AG04450 (cell line): ENCODE results near the gene C19orf12. TPM values are rescaled to one million over a fixed set of nuclear protein-coding genes. Genes with fewer than 3 reads are reported as not detected.

Source experiments
- CTCF ChIA-PET: fragments of 300-600, 350-600 bp; formaldehyde crosslinking; extraction: SDS; loops from one replicate; lab custom pipeline; 2022; ENCODE audit warnings: antibody characterized with exemption, inconsistent platforms; lab: Charles Lee
- POLR2A ChIA-PET: fragments of 350-600 bp; formaldehyde crosslinking; extraction: SDS; loops from one replicate; lab custom pipeline; 2021; ENCODE audit warnings: antibody characterized with exemption, inconsistent platforms; lab: Yijun Ruan, JAX
- DNase-seq: peaks from one replicate; pipeline ENCODE4 v3.0.0-alpha.2; 2011; ENCODE audit warnings: low read depth, low spot score
- H3K27ac ChIP-seq: one replicate; pipeline ENCODE4 v1.5.1; 2012; ENCODE audit warnings: low read depth, low read length, control low read depth
- H3K27me3 ChIP-seq: one replicate; pipeline ENCODE4 v1.6.0; 2012; ENCODE audit warnings: low read length; ENCODE audit not compliant: control insufficient read depth, insufficient read depth
- H3K4me3 ChIP-seq: 2 replicates; pipeline ENCODE4 v1.5.1; 2011; ENCODE audit warnings: mild to moderate bottlenecking, low read depth, low read length, control low read depth
- H3K9me3 ChIP-seq: 2 replicates; pipeline ENCODE4 v1.5.1; 2012; ENCODE audit warnings: low read length; ENCODE audit not compliant: control insufficient read depth, insufficient read depth
- polyA plus RNA-seq: library from polyadenylated mRNA; depleted of rRNA; stranded (reverse); fragments of >200 nt; gene quantifications from 2 replicates; pipeline ENCODE4 v1.2.3, GENCODE V29; 2011
- TF ChIP-seq, protein P1 (sequence below): IDR thresholded peaks from 2 replicates; pipeline ENCODE4 v1.5.1; 2011; ENCODE audit warnings: low read depth, low read length, control low read depth, inconsistent platforms

Gene C19orf12
- polyA plus RNA-seq, 1 experiment = 27.9 TPM

DNA sequence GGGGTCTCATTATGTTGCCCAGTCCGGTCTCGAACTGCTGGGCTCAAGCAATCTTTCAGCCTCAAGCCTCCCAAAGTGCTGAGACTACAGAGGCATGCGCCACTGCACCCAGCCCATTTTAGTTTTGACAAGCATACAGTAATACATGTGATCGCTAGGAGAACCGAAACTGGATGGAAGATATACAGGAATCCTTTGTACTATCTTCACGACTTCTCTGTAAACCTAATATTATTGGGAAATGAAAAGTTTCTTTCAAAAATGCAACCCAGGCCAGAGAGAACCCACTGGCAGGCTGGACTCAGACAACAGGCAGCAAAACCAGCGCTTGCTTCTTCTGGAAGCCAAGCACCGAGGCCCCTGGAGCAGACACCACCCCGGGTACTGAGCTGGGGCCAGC lies 9.4 kb downstream of the C19orf12 start:
- no peaks in the 10 kb centered on the region; the same call in 1 of the 2 replicates for H3K9me3 ChIP-seq
- no peaks in the 10 kb centered on the region for H3K27me3 ChIP-seq
- no peak for DNase-seq
- POLR2A ChIA-PET = no interaction called here
- no peak overlapping the region for H3K27ac ChIP-seq
- CTCF ChIA-PET = interaction anchor here (1.0 to 2.9 kb wide), 4 partner anchors 11 to 95 kb away, joined by 3 to 22 read pairs (median 4); no protein-coding TSS in a partner anchor
- TF ChIP-seq, protein P1, sequence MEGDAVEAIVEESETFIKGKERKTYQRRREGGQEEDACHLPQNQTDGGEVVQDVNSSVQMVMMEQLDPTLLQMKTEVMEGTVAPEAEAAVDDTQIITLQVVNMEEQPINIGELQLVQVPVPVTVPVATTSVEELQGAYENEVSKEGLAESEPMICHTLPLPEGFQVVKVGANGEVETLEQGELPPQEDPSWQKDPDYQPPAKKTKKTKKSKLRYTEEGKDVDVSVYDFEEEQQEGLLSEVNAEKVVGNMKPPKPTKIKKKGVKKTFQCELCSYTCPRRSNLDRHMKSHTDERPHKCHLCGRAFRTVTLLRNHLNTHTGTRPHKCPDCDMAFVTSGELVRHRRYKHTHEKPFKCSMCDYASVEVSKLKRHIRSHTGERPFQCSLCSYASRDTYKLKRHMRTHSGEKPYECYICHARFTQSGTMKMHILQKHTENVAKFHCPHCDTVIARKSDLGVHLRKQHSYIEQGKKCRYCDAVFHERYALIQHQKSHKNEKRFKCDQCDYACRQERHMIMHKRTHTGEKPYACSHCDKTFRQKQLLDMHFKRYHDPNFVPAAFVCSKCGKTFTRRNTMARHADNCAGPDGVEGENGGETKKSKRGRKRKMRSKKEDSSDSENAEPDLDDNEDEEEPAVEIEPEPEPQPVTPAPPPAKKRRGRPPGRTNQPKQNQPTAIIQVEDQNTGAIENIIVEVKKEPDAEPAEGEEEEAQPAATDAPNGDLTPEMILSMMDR = no peak
- no peak overlapping the region for H3K4me3 ChIP-seq

DNA sequence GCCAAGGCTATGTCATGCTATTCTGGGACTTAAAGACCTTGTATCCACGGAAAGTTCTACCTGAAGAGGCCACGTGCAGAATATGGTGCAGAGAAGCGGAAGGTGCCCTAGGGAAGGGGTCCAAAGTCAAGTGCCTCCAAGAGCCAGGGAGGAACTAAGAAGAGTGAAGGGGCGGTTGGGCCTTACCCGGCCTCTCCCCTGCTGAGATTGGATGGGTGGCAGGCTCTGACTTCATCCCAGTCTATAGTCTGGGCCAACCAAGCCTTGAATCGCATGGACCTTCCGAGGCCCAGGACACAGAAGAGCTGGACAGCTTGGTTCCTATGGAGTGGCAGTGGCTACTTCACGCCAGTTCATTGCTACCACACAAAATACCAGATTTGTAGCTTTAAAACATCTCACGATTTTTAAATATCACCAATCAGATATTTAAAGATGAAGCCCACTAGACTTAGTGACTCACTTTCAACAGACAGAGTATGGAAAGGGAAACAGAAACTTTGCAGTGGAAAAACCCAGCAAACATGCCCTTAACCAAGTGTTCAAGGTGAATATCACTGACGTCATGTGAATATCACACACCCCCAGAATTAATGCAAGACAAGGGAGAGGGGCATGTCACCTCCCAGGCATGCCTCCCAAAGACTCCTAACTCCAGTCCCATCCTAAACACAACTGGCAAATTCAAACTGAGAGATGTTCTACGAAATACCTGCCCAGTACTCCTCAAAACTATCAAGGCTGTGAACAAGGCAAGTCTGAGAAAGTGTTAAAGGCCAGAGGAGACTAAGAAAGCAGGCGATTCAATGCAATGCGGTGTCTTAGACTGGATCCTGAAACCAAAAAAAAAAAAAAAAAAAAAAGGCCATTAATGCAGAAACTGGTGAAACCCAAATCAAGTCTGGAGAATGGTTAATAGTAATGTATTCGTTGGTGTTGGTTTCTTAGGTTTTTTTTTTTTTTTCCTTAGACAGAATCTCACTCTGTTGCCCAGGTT lies 10.2 kb downstream of the C19orf12 start:
- no peak overlapping the region for H3K27ac ChIP-seq
- no peaks in the 10 kb centered on the region; the same call in 1 of the 2 replicates for H3K9me3 ChIP-seq
- TF ChIP-seq, protein P1 = no peak
- H3K27me3 ChIP-seq = no peaks in the 10 kb centered on the region
- no peak overlapping the region for H3K4me3 ChIP-seq
- no peak for DNase-seq
- POLR2A ChIA-PET = no interaction called here
- CTCF ChIA-PET = interaction anchor here (1.0 to 2.2 kb wide), 3 partner anchors 11 to 93 kb away, joined by 3 to 8 read pairs (median 5); no protein-coding TSS in a partner anchor

DNA sequence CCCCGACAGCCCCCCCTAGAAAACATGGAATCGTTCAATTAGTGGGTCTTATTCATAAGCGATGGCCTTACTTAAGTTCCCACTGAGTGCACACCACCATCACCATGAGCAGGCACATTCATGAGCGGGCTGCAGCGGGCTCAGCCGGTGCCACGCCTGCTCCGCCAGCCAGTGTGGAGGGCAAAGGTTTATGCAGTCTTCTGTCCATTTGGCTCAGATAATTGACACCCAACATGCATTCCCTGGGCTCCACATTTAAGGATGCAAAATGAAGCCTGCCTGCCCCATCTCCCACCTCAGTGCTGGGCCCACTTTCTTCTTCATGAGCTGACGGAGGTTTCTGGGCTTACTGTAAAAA lies 12.1 kb downstream of the C19orf12 start:
- H3K27ac ChIP-seq = no peak overlapping the region
- POLR2A ChIA-PET = interaction anchor here (0.7 kb wide), 1 partner anchor 37 kb away, joined by 4 read pairs; no protein-coding TSS in a partner anchor
- CTCF ChIA-PET = interaction anchor here (0.7 to 2.2 kb wide), 4 partner anchors 9 to 92 kb away, joined by 4 to 8 read pairs (median 6); no protein-coding TSS in a partner anchor

DNA sequence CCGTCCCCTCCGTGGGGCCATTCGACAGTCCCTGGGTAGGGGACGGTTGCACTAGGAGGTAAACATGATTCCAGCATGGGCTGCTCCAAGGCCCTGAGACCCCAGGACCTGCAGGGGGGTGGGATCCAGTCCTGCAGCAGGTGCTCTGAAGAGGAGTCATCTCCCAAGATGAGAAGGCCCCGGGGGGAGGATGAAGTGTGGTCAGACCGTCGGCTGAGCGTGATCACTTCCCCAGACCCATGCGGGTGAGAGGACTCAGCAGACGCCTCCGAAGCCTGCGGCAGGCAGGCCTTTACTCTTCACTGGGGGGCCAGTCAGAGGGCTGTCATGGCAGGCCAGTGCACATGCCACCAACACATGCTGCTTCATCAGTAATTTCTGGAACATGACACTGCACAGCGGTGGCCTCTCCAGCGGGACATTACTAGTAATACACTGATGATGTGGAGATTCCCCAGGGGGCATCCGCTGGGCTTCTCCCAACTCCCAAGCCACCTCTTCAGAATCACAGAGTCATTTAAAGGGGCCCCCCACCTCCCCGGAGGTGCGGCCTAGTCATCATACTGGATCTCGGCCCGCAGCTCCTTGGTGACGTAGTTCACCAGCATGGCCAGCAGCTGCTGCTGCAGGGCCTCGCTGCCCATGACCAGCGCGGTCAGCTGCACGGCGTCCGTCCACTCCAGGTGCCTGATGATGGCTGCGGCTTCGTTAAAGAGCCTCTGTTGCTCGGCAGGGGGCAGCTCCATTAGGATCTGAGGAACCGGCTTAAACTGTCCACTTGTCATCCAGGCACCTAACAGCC lies 12.7 kb downstream of the C19orf12 start:
- Histone ChIP-seq H3K27ac (no peak overlapping the region), H3K27me3 (no peaks in the 10 kb centered on the region), H3K4me3 (no peak overlapping the region), H3K9me3 (no peaks in the 10 kb centered on the region; the same call in 1 of the 2 replicates)
- no peak for DNase-seq
- ChIA-PET POLR2A (no interaction called here), CTCF (interaction anchor here (0.7 to 2.2 kb wide), 3 partner anchors 8 to 19 kb away, joined by 4 to 8 read pairs (median 7); no protein-coding TSS in a partner anchor)
- TF ChIP-seq, protein P1 = no peak

More for the DNA sequence above, 12.1 kb downstream of the C19orf12 start:
- H3K9me3 ChIP-seq = no peaks in the 10 kb centered on the region; the same call in 1 of the 2 replicates
- H3K27me3 ChIP-seq = no peaks in the 10 kb centered on the region
- H3K4me3 ChIP-seq = no peak overlapping the region
- TF ChIP-seq, protein P1 = no peak
- no peak for DNase-seq
